Astrocyte (in vitro differentiated cells and primary cell): Measurements from ENCODE around the gene TRAF1. TPM values are rescaled to one million over a fixed set of nuclear protein-coding genes. Genes with fewer than 3 reads are reported as not detected.

Source experiments
- DNase-seq: peaks from one replicate; pipeline ENCODE4 v3.0.0-alpha.2; 2010; ENCODE audit warnings: low read depth
- FAIRE-seq: peaks from 2 replicates; lab custom pipeline; 2011; peaks lifted over from hg19 to GRCh38; lab: Jason Lieb, UNC
- H2AFZ ChIP-seq: 2 replicates; pipeline ENCODE4 v1.6.0; 2012; ENCODE audit warnings: low read depth, low read length, inconsistent platforms
- H3K27ac ChIP-seq: 2 replicates; pipeline ENCODE4 v1.5.1; 2011; ENCODE audit warnings: low read depth, low read length, inconsistent platforms
- H3K27me3 ChIP-seq: 2 replicates; pipeline ENCODE4 v1.6.0; 2011; ENCODE audit warnings: low read length, inconsistent platforms; ENCODE audit not compliant: insufficient read depth
- H3K36me3 ChIP-seq: 2 replicates; pipeline ENCODE4 v1.5.1; 2011; ENCODE audit warnings: low read length, inconsistent platforms; ENCODE audit not compliant: insufficient read depth
- H3K4me1 ChIP-seq: 2 replicates; pipeline ENCODE4 v1.5.1; 2011; ENCODE audit warnings: low read length, inconsistent platforms; ENCODE audit not compliant: insufficient read depth
- H3K4me2 ChIP-seq: 2 replicates; pipeline ENCODE4 v1.6.0; 2012; ENCODE audit warnings: low read length, inconsistent platforms
- H3K4me3 ChIP-seq: 2 replicates; pipeline ENCODE4 v1.5.1; 2011; ENCODE audit warnings: low read depth, mild to moderate bottlenecking, low read length, inconsistent platforms; ENCODE audit not compliant: insufficient read depth
- H3K79me2 ChIP-seq: 2 replicates; pipeline ENCODE4 v1.6.0; 2012; ENCODE audit warnings: mild to moderate bottlenecking, low read length, inconsistent platforms; ENCODE audit not compliant: insufficient read depth
- H3K9ac ChIP-seq: 2 replicates; pipeline ENCODE4 v1.6.0; 2012; ENCODE audit warnings: mild to moderate bottlenecking, low read length, inconsistent platforms
- H3K9me3 ChIP-seq: 2 replicates; pipeline ENCODE4 v1.5.1; 2012; ENCODE audit warnings: low read depth, mild to moderate bottlenecking, low read length, inconsistent platforms; ENCODE audit not compliant: insufficient read depth
- H4K20me1 ChIP-seq: 2 replicates; pipeline ENCODE4 v1.6.0; 2012; ENCODE audit warnings: low read length, inconsistent platforms; ENCODE audit not compliant: insufficient read depth
- H3K27ac Mint-ChIP-seq: one replicate; pipeline ENCODE4 v1.8.0; 2021; ENCODE audit warnings: mild to moderate bottlenecking, mixed read lengths; ENCODE audit not compliant: unreplicated experiment
- H3K27me3 Mint-ChIP-seq: one replicate; pipeline ENCODE4 v1.8.0; 2021; ENCODE audit warnings: low read depth, mixed read lengths; ENCODE audit not compliant: unreplicated experiment
- H3K36me3 Mint-ChIP-seq: one replicate; pipeline ENCODE4 v1.8.0; 2021; ENCODE audit warnings: low read depth, mixed read lengths; ENCODE audit not compliant: unreplicated experiment
- H3K4me1 Mint-ChIP-seq: one replicate; pipeline ENCODE4 v1.8.0; 2021; ENCODE audit warnings: low read depth, mixed read lengths; ENCODE audit not compliant: unreplicated experiment
- H3K4me3 Mint-ChIP-seq: one replicate; pipeline ENCODE4 v1.8.0; 2021; ENCODE audit warnings: mild to moderate bottlenecking, moderate library complexity, mixed read lengths; ENCODE audit not compliant: unreplicated experiment
- H3K9me3 Mint-ChIP-seq: one replicate; pipeline ENCODE4 v1.8.0; 2021; ENCODE audit warnings: mild to moderate bottlenecking, mixed read lengths; ENCODE audit not compliant: unreplicated experiment
- CTCF ChIP-seq: IDR thresholded peaks from 2 replicates; pipeline ENCODE4 v1.5.1; 2011; ENCODE audit warnings: low read depth, mild to moderate bottlenecking, inconsistent platforms, low read length, moderate library complexity; ENCODE audit not compliant: insufficient read depth
- EZH2 ChIP-seq: IDR thresholded peaks from 2 replicates; pipeline ENCODE4 v1.6.1; 2012; ENCODE audit warnings: mild to moderate bottlenecking, low read length, inconsistent platforms; ENCODE audit not compliant: insufficient read depth
- total RNA-seq: library from RNA; stranded (reverse); gene quantifications from 2 replicates; pipeline ENCODE4 v1.2.1, GENCODE V29; 2021

Gene TRAF1
- total RNA-seq, 1 donor from 2014 or later: 4.2 TPM

GRCh38 chr9:120869360-120869687 is 57.3 kb downstream of the TRAF1 start:
- Histone ChIP-seq H3K36me3 (peaks cover 6% of the 10 kb centered on the region), H3K4me1 (peaks cover 9% of the 10 kb centered on the region), H3K4me3 (peak overlapping the region; percentile 62), H3K4me2 (peak overlapping the region; percentile 93), H4K20me1 (no peaks in the 10 kb centered on the region), H3K9ac (peak overlapping the region; percentile 66), H3K79me2 (peaks cover 5% of the 10 kb centered on the region), H3K9me3 (no peaks in the 10 kb centered on the region), H3K27ac (peak overlapping the region; percentile 54), H3K27me3 (no peaks in the 10 kb centered on the region), H2AFZ (peak overlapping the region; percentile 98)
- H3K9me3 Mint-ChIP-seq: no peaks in the 10 kb centered on the region
- H3K27ac Mint-ChIP-seq: no peak overlapping the region
- TF ChIP-seq CTCF: no peak
- TF ChIP-seq EZH2: no peak
- DNase-seq: no peak
- no peaks in the 10 kb centered on the region for H3K27me3 Mint-ChIP-seq
- peaks cover 9% of the 10 kb centered on the region for H3K4me1 Mint-ChIP-seq
- FAIRE-seq: no peak
- H3K4me3 Mint-ChIP-seq: peak overlapping the region; percentile 73
- peaks cover 6% of the 10 kb centered on the region for H3K36me3 Mint-ChIP-seq

GRCh38 chr9:120868676-120869359 is 57.8 kb downstream of the TRAF1 start:
- H3K27me3 ChIP-seq: no peaks in the 10 kb centered on the region
- peak overlapping the region; percentile 54 for H3K27ac ChIP-seq
- H3K4me1 Mint-ChIP-seq: peaks cover 8% of the 10 kb centered on the region

More at GRCh38 chr9:120868676-120869359, 57.8 kb downstream of the TRAF1 start:
- Histone ChIP-seq H3K9me3 (no peaks in the 10 kb centered on the region), H3K4me1 (peaks cover 5% of the 10 kb centered on the region), H3K36me3 (peaks cover 6% of the 10 kb centered on the region), H3K4me3 (peak overlapping the region; percentile 62), H3K9ac (peak overlapping the region; percentile 66), H3K4me2 (peak overlapping the region; percentile 93), H2AFZ (peak overlapping the region; percentile 98), H4K20me1 (no peaks in the 10 kb centered on the region), H3K79me2 (peaks cover under 1% of the 10 kb centered on the region)
- H3K4me3 Mint-ChIP-seq: peak overlapping the region; percentile 73
- peaks cover 3% of the 10 kb centered on the region for H3K36me3 Mint-ChIP-seq
- no peak for TF ChIP-seq CTCF
- TF ChIP-seq EZH2: no peak
- DNase-seq (peak; percentile 85), FAIRE-seq (no peak)
- H3K27ac Mint-ChIP-seq: peak overlapping the region; percentile 10
- H3K27me3 Mint-ChIP-seq: no peaks in the 10 kb centered on the region
- no peaks in the 10 kb centered on the region for H3K9me3 Mint-ChIP-seq
